ENCODE data around the gene MBOAT2.
A peak's percentile ranks its signal among the peaks of the same experiment; 100 is the strongest.

Gene MBOAT2

GRCh38 chr2:8893978-8894820 is 109.3 kb downstream of the MBOAT2 start:
- no peak for DNase-seq (ENCODE audit: low spot score)

GRCh38 chr2:8893474-8893873 is 110.0 kb downstream of the MBOAT2 start:
- no peak for DNase-seq (ENCODE audit: low spot score)

GRCh38 chr2:8892111-8892510 is 111.4 kb downstream of the MBOAT2 start:
- DNase-seq (ENCODE audit: low spot score), result no peak

GRCh38 chr2:8889978-8890377 is 113.5 kb downstream of the MBOAT2 start:
- DNase-seq (ENCODE audit: low spot score), result no peak

GRCh38 chr2:8888963-8889362 is 114.5 kb downstream of the MBOAT2 start:
- no peak for DNase-seq (ENCODE audit: low spot score)

GRCh38 chr2:8886876-8887275 is 116.6 kb downstream of the MBOAT2 start:
- DNase-seq (ENCODE audit: low spot score), result no peak

GRCh38 chr2:8886202-8886518 is 117.3 kb downstream of the MBOAT2 start:
- DNase-seq (ENCODE audit: low spot score), result no peak

- DNase-seq (ENCODE audit: low spot score), result no peak
Measured at GRCh38 chr2:8885449-8886201, 117.9 kb downstream of the MBOAT2 start.

GRCh38 chr2:8884812-8885211 is 118.7 kb downstream of the MBOAT2 start:
- DNase-seq (ENCODE audit: low spot score), result no peak

- DNase-seq (ENCODE audit: low spot score), result peak; percentile 12
Measured at GRCh38 chr2:8882094-8882493, 121.4 kb downstream of the MBOAT2 start.

GRCh38 chr2:8877894-8878293 is 125.6 kb downstream of the MBOAT2 start:
- no peak for DNase-seq (ENCODE audit: low spot score)

- no peak for DNase-seq (ENCODE audit: low spot score)
Measured at GRCh38 chr2:8877332-8877731, 126.2 kb downstream of the MBOAT2 start.

GRCh38 chr2:8876628-8877027 is 126.9 kb downstream of the MBOAT2 start:
- no peak for DNase-seq (ENCODE audit: low spot score)

- peak; percentile 32 for DNase-seq (ENCODE audit: low spot score)
Measured at GRCh38 chr2:8872821-8873432, 130.6 kb downstream of the MBOAT2 start.

- no peak for DNase-seq (ENCODE audit: low spot score)
Measured at GRCh38 chr2:8870441-8870840, 133.0 kb downstream of the MBOAT2 start.

- no peak for DNase-seq (ENCODE audit: low spot score)
Measured at GRCh38 chr2:8867363-8867762, 136.1 kb downstream of the MBOAT2 start.

- no peak for DNase-seq (ENCODE audit: low spot score)
Measured at GRCh38 chr2:8863331-8863953, 140.0 kb downstream of the MBOAT2 start.

- DNase-seq (ENCODE audit: low spot score), result no peak
Measured at GRCh38 chr2:8862230-8862629, 141.3 kb downstream of the MBOAT2 start.

- no peak for DNase-seq (ENCODE audit: low spot score)
Measured at GRCh38 chr2:8861797-8862196, 141.7 kb downstream of the MBOAT2 start.

GRCh38 chr2:8860239-8860638 is 143.2 kb downstream of the MBOAT2 start:
- no peak for DNase-seq (ENCODE audit: low spot score)

- DNase-seq (ENCODE audit: low spot score), result no peak
Measured at GRCh38 chr2:8858910-8859309, 144.6 kb downstream of the MBOAT2 start.

- DNase-seq (ENCODE audit: low spot score), result no peak
Measured at GRCh38 chr2:8858264-8858663, 145.2 kb downstream of the MBOAT2 start.

- DNase-seq (ENCODE audit: low spot score), result no peak
Measured at GRCh38 chr2:8857709-8858108, 145.8 kb downstream of the MBOAT2 start.

All from HuH-7 (cell line).